NCI-H345 treated with DMSO at 0.1 percent for 48 hours (cell line): Measurements from ENCODE around the gene CYP20A1.
"Not testable (repeated sequence)": the region's sequence is repeated elsewhere in the genome, so short reads cannot be mapped to it uniquely, and the experiment has no call there.

Source experiments
- DNase-seq: peaks from one replicate; lab custom pipeline; 2025; ENCODE audit not compliant: unreplicated experiment; lab: John Stamatoyannopoulos, UW

CYP20A1 gene

DNA sequence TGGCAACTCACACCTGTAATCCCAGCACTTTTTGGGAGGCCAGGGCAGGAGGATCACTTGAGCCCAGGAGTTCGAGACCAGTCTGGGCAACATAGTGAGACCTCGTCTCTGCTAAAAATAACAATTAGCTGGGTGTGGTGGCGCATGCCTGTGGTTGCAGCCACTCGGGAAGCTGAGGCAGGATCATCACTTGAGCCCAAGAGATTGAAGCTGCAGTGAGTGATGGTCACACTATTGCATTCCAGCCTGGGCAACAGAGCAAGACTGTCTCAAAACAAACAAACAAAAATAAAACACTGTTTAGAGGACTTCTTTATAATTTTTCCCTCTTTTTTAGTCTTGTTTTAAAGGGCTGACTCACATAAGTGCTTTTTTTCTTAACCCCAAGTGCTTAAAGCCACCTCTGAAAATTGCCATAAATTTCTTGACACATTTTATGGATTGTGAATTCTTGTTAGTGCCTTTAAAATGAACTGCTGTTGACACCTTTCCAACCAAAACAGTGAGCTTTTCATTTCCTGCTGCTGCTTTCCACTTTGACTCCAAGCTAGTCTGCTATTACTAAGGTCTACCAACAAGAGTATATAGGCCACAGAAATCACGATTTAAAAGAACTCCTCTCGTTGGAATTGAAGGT, 41.7 kb downstream of the CYP20A1 start:
- DNase-seq: no peak

DNA sequence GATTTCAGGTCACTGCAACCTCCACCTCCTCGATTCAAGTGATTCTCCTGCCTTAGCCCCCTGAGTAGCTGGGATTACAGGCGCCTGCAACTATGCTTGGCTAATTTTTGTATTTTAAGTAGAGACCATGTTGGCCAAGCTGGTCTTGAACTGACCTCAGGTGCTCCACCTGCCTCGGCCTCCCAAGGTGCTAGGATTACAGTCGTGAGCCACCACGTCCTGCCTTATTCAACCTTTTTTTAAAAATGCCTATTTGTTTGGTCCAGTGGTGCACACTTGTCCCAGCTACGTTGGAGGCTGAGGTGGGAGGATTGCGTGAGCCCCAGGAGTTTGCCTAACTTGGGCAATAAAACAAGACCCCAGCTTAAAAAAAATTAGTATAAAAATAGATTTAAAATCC, 43.3 kb downstream of the CYP20A1 start:
- DNase-seq: no peak

DNA sequence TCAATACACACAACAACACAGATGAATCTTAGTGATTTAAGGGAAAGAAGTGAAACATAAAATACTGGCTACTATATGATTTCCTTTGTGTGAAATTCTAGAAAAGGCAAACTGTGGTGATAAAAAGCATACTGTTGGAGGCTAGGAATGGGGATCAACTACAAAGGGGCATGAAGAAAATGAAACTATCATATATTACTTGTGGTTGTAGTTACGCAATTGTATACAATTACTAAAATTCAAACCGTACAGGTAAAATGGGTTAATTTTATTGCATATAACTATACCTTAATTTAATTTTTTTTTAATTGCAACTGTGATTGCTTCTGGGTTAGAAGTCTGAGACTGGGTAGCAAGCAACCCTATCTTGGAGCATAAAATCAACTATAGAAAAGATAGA, 47.7 kb downstream of the CYP20A1 start:
- DNase-seq: no peak

DNA sequence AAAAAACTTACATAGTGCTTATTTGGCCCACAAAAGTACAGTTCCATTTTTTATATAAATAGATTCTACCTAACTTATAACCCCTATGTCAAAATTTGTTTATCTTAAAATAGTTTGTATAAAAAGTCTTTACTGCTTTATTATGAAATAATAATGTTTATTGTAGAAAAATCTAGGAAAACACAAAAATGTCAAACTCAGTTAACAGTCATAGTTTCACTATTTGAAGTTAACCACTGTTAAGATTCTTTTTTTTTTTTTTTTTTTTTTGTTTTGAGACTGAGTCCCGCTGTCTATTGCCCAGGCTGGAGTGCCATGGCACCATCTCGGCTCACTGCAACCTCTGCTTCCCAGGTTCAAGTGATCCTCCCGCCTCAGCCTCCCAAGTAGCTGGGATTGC, 62.8 kb downstream of the CYP20A1 start:
- DNase-seq: no peak

DNA sequence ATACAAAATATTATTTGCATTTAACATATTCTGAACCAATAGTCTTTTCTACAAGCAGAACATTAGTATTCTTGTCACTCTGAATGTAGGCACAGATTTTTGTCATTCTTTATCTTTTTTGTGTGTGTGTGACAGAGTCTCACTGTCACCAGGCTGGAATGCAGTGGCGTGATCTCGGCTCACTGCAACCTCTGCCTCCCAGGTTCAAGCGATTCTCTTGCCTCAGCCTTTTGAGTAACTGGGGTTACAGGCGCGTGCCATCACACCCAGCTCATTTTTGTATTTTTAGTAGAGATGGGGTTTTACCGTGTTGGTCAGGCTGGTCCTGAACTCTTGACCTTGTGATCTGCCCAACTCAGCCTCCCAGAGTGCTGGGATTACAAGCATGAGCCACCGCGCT, 63.8 kb downstream of the CYP20A1 start:
- DNase-seq: not testable (repeated sequence)

DNA sequence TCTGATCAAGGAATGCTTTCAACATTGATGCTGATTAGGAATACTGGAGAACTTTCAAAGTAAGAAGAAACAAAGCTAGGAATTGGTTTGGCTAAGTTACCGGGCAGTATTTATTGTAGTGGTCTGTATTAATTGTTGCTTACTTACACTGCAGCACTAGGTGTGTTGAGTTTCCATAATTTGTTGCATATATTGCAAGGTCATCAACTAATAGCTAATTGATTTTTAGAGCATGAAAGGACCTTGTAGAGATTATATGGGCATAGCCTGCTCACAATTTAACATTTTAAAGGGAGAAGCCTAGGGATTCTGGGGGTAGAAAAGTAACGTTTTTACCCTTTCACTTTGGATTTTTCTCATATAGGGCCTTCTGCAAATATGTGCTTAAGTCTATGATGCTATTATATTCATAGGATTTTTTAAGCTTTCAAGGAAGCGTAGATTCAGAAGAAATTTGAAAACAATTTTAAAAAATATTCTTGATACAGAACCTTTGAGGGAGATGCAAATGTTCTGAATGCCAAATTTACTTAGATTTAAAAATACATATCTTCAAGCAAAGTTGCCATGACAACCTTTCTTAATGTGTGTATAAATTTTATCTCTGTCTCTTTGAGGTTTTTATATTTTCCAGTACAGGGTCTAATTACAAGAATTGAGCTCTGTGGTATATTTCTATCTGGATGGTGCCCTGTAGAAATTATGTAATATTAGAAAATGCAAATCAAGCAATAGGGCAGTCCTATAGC, 72.0 kb downstream of the CYP20A1 start:
- no peak for DNase-seq

DNA sequence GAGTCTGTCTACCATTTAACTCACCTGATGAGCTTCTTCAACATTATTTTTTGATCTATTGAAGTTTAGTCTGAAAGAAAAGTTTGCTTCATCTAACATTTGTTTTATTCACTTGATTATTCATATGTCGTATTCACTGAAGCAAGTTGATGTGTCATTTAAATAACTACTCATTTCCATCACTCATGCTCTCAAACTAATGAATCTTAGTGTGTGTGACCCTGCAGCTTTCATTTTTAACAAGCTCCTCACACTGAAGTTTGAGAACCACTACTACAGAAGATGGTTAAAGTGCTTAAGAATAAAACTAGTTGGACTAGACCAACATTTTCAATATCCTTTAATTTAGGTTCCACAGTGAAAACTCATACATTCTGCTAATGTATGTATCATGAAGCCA, 87.5 kb downstream of the CYP20A1 start:
- no peak for DNase-seq

DNA sequence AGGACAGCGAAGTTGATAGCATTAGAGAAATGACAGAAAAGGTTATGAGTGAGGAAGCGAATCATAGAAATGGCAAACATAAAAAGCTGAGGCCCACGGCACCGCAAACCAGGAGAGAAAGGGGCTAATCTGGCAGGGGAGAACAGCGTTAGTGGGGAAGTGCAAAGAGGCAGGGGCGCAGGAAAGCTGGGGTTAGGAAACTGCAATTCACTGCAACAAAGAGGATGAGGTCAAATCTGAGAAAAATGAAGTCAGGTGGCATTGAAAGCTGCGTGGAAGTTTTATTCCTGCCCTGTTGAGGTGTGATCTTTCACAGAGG, 88.7 kb downstream of the CYP20A1 start:
- no peak for DNase-seq

DNA sequence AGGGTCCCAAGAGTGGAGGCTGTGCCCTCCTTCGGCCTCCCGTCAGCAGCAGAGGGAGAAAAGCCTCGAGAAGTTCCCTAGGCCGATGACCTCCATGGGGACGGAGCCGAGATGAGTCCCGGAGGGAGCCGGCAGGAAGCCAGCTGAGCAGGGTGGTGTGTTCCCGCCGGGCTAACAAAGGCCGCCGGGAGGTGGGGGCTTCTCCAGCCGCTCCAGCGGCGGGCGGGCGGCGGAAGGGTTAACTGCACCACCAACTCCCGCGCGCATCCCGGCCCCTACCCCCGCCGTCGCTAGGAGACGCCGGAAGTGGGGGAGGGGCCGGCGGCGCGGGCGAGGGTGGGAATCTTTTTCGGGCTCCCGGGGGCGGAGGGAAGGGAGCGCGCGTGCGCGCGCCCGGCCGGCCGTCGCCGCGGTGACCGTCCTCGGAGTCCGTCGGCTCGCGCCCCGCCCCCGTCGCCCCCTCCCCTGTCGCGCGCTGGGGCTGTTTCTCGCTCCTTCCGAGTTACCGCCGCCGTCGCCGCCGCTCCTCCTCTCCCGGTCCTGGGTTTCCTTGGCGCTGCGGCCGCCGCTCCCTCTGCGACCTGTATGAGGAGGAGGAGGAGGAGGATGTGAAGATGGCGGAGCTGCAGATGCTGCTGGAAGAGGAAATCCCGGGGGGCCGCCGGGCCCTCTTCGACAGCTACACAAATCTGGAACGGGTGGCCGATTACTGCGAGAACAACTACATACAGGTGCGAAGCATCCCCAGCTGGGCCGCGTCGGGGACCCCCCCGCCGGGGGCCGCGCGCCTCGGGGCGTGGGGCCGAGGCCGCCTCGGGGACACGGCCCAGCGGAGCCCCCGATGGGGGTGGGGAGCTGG, 89.3 kb downstream of the CYP20A1 start, which contains the start of gene ABI2:
Gene ABI2 (plus strand): TSS at position 494 of the 859 bp plus-strand sequence. CDS start 121 bp downstream, at position 615.
- peak; percentile 81 for DNase-seq

DNA sequence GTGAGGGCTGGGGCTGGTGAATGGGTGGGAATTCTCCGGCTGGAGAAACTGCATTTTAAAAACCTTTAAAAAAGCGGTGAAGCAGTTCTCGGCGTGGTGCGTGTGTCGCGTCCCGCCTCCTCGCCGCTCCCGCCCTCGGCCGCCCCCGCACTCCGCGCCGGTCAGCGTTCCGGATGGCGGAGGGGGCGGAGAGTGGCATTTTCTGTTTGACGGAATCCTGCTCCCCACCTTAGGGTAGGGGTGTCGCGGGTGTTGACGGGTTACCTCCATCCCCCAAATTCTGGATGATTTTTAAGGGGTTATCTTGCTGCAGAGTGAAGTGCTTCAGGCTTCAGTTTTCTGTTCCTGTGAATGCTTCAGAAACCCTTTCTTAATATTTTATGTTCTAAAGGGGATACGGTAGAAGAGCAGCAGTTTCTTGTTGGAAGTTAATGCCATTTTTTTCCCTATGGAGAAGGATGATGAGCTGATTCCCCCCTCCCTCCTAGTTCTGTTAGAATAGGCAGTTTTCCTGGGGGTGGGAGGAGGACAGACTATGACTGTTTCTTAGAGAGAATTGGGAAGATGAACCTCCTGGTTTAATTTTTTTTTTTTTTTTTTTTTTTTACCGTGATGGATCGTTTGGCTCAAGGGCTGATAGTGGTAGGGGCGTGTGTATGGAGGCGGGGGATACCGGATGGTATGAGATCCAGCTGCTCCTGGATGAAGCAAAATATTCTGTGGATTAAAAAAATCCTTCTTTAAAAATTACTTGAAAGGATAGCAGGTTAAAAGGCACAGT, 90.1 kb downstream of the CYP20A1 start:
- peak; percentile 22 for DNase-seq

DNA sequence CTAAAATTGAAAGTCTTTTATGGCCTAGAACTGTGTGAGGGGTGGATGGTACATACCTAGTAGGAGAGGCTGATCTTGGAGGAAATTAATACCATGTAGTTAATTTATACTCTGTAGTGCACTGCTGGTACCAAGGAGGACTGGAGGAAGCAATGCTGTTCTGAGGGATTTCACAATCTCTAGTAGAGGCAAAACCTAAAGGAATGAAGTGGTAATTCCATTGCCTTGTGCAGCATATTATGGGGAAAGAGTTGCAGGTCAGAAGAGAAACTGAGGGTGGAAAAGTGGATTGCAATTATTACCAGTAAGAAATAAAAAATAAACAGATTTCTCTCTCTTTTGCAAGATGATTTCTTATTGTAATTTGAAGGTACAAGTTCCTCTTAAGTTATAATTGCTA, 91.6 kb downstream of the CYP20A1 start:
- no peak for DNase-seq

DNA sequence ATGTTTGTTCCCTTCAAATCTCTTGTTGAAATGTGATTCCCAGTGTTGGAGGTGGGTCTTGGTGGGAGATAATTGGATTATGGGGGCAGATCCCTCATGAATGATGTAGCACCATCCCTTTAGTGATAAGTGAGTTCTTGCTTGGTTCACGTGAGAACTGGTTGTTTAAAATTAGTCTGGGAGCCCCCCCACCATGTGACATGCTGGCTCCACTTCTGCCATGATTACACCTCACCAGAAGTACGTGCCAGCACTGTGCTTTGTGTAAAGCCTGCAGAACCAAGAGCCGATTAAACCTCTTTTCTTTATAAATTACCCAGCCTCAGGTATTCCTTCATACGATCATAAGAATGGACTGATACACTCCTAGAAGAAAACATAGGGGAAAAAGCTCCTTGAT, 99.5 kb downstream of the CYP20A1 start:
- DNase-seq: no peak

DNA sequence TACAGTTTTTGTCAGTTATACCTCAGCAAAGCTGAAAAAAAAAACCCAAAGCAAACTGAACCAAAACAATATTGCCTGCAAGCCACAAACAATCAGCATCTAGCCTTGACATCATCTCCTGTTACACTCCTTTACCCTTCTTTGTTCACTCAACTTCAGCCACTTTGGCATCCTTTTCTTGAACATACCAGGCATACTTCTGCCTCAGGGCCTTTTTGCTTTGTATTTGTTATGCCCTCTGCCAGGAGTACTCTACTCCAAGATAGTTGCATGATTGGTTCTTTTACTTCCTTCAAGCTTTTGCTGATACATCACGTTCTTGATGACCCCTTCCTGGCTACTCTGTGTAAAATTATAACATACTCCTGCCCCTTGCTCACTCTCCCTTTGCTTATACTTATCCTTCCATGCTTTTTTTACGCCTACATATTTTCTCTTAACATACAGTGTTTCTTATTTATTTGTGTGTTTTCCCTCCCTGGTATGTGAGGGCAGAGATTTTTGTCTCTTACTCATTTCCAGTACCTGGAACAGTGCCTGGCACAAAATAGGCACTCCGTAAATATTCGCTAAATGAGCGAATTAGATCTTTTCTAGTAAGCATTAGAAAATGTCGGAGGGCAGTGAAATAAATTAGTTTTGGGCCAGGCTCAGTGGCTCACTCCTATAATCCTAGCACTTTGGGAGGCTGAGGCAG, 102.1 kb downstream of the CYP20A1 start:
- DNase-seq: no peak

DNA sequence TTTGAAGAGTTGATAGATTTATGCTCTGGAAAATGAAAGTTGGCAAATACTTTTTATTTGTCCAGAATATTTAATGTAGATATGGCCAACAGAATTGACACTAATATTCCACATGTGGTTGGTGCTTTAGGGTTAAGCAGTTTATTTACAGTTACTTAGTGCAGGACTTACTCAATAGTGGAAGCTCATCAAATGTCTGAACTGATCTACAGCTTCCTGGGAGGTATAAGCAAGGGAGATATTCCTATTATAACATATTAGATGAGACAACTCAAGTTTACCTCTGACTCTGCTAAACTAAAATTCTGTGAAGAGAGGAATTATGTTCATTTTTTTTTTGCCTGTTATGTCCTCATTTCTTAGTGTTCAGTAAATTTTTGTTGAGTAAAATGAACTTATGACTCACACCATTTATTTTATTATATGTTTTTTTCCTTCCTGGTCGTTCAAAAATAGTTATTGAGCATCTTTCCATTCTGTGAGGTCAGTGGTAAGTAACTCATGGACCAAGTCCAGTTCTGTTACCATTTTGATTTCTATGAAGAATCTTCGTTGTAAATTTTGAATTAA, 103.0 kb downstream of the CYP20A1 start:
- DNase-seq: no peak

DNA sequence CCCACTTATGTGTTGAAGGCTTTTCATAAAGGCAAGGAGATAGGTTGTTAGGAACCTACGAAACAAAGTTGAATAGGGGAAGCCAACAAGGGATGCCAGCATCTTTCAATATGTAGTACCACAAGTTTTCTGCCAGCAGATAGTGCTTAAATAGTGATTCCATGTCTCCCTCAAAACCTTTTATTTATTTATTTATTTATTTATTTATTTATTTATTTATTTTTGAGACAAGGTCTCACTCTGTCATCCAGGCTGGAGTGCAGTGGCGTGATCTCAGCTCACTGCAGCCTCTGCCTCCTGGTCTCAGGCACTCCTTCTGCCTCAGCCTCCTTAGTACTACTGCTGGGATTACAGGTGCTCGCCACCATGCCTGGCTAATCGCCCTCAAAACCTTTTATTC, 103.6 kb downstream of the CYP20A1 start:
- DNase-seq: not testable (repeated sequence)

DNA sequence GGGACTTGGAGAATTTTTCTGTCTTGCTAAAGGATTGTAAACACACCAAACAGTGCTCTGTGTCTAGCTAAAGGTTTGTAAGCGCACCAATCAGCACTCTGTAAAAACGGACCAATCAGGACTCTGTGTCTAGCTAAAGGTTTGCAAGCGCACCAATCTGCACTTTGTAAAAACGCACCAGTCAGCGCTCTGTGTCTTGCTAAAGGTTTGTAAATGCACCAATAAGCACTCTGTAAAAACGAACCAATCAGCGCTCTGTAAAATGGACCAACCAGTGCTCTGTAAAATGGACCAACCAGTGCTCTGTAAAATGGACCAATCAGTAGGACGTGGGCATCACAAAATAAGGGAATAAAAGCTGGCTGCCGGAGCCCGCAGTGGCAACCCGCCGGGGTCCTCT, 105.8 kb downstream of the CYP20A1 start:
- no peak for DNase-seq

DNA sequence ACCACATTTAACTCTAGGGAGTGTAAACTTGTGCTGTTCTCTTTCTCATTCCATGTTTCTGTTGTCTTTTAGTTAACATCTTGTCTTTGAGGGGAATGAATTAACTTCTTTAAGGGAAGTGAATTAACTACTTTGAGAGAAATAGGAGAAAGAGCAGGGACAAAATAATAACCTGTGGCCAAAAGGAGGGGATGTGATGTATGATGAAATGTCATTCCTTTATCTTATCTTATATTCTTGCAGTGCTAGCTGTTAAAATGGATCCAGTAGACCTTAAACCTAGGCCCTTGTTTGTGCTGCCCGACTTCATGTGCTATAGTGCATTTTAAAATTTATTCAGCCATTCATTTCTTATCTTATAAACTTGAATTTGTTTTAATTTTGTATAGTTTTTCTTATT, 107.8 kb downstream of the CYP20A1 start:
- no peak for DNase-seq

DNA sequence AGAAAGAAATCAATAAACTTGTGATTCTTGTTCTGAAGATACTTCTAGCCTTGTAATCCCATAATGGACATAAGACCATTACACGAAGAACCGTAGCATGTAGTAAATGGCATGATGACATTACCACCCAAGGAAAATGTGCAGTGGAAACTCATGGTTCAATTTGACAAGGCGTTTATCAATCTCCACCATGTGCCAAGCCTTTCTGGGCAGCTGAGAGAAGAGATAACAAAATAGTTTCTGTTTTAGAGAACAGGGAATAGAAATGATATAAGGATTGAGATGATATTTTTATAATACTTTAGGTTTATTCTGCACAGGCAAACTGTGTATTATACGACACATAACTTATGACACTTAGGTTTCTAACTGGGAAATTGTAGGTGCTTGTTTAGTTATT, 108.6 kb downstream of the CYP20A1 start:
- DNase-seq: no peak

DNA sequence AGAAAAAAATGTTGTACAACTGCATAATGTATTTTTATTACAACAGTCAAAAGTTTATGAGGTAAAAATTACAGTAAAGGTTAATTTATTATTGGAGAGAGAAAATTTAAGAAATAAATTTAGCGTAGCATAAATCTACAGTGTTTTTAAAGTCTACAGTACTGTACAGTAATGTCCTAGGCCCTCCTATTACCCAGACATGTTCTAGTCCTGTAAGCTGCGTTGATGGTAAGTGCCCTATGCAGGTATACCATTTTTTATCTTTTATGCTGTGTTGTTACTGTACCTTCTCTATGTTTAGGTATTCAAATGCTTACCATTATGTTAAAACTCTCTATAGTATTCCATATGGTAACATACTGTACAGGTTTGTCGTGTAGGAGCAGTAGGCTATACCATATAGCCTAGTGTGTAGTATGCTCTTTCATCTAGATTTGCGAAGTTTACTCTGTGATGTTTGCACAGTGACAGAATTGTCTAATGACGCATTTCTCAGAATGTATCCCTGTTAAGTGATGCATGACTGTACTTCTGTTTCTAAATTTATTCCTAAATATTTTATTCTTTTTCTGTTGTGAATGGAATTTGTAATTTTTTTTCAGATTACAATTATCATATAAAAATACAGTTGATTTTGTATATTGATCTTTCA, 113.9 kb downstream of the CYP20A1 start:
- DNase-seq: no peak

DNA sequence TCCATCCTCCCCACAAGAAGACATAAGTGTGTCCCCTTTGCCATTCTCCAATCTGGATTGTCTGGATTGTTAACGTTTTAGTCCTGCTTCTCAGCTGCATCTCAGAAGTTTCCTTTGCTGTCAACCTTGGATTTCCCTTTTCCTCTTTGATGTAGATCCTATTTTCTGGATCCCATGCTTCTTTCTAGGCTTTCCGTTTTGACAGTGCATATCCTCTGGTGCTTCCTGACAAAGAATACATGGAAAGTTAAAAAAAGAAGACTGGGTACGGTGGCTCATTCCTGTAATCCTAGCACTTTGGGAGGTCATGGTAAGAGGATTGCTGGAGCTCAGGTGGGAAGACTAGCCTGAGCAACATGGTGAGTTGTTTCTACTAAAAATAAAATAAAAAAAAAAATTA, 116.1 kb downstream of the CYP20A1 start:
- no peak for DNase-seq
